Esophagus muscularis mucosa (tissue), 3 donors: ENCODE data around the gene OGFOD2.

ENCODE experiments used
- POLR2AphosphoS5 ChIP-seq, 2 donors: sonication (generic); formaldehyde crosslinking; IDR thresholded peaks; one replicate each; pipeline ENCODE4 v1.6.1; 2017; ENCODE audit warnings: antibody characterized with exemption in 2 of 2
- TF ChIP-seq, protein P1 (sequence below), 3 experiments: fragments of 200-600 bp in 2 of 3; fragments of 450-650 bp in 1 of 3; sonication (generic) in 2 of 3; IDR thresholded peaks; one replicate each; pipeline ENCODE4 v1.5.1; 2017 to 2019; ENCODE audit warnings: antibody characterized with exemption in 3 of 3, mild to moderate bottlenecking in 2 of 3, moderate library complexity in 1 of 3

GRCh38 chr12:122975790-122976647 is 975 bp downstream of the OGFOD2 start:
- no peak for TF ChIP-seq POLR2AphosphoS5 (IDR thresholded peaks at IDR 0.05)
- TF ChIP-seq, protein P1, sequence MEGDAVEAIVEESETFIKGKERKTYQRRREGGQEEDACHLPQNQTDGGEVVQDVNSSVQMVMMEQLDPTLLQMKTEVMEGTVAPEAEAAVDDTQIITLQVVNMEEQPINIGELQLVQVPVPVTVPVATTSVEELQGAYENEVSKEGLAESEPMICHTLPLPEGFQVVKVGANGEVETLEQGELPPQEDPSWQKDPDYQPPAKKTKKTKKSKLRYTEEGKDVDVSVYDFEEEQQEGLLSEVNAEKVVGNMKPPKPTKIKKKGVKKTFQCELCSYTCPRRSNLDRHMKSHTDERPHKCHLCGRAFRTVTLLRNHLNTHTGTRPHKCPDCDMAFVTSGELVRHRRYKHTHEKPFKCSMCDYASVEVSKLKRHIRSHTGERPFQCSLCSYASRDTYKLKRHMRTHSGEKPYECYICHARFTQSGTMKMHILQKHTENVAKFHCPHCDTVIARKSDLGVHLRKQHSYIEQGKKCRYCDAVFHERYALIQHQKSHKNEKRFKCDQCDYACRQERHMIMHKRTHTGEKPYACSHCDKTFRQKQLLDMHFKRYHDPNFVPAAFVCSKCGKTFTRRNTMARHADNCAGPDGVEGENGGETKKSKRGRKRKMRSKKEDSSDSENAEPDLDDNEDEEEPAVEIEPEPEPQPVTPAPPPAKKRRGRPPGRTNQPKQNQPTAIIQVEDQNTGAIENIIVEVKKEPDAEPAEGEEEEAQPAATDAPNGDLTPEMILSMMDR (IDR thresholded peaks at IDR 0.05), result no peak
